Erythroblast (primary cell): ENCODE data around the gene NFX1.

ENCODE experiments used
- GATA1 ChIP-seq: IDR thresholded peaks from 2 replicates; pipeline ENCODE4 v1.6.1; 2011; ENCODE audit warnings: low read depth, mild to moderate bottlenecking, control low read depth, low read length, moderate library complexity
- POLR2A ChIP-seq: IDR thresholded peaks from 2 replicates; pipeline ENCODE4 v1.6.1; 2011; ENCODE audit warnings: mild to moderate bottlenecking, low read length

DNA sequence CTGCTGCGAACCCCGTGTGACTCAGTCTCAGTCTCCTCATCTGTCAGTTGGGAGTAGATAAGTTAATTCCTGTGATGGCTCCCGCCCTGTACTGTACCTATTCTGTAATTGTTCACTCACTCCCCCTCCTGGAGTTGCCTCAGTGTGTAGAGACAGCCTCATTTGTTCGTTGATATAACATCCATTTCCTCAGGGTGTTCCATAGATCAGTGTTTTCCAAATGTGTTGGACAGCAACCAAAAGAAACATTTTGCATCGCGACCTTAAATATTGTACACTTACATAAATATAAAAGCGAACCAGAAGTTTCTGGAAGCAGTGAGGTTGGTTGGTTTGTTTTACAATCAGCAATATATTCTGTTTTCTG, 698 bp downstream of the NFX1 start:
- TF ChIP-seq POLR2A (no peak), GATA1 (no peak)
